ENCODE results near the gene ARPP21.

ARPP21 gene

DNA sequence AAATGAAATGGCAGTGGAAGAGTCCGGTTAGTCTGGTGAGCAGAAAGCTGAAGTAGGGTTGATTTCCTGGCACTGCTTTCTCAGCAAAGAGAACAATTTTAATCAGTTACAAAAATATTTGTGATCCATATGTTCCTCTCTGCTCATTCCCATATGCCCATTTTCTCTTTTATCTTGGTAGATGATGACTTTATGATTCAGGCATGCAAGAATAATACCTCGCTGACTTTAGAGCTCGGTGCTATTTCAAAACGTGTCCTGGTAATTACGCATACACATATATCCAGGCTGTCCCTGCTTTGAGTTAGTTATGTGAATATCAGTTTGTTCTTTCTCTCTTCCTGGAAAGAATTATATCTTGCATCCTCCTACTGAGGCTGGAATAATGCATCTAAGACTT is 38.5 kb downstream of the ARPP21 start:
- FAIRE-seq, result no peak

DNA sequence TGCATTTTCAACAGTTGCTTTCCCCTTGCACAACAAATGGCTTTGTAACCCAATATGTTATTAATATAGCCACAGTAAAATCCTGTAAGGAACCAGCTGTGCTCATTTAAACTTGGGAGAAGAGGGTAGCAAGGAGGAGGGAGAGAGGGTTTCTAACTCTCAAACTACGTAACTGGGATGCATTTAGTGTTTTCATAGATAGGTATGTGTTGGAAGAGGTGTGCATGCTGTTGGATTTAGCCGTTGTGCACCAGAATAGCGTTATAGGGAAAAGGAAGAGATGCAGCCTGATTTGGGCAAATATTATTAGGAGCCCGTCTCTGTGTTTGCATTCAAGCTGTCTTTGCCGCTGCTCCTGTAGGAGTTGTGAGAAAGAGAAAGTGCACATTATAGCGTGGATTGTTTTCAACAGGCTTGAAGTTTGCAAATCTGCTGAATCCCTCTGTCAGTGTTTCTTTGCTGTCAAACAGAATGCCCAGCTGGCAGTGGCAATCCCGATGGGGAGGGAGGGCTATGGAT is 39.4 kb downstream of the ARPP21 start:
- no peak for FAIRE-seq

DNA sequence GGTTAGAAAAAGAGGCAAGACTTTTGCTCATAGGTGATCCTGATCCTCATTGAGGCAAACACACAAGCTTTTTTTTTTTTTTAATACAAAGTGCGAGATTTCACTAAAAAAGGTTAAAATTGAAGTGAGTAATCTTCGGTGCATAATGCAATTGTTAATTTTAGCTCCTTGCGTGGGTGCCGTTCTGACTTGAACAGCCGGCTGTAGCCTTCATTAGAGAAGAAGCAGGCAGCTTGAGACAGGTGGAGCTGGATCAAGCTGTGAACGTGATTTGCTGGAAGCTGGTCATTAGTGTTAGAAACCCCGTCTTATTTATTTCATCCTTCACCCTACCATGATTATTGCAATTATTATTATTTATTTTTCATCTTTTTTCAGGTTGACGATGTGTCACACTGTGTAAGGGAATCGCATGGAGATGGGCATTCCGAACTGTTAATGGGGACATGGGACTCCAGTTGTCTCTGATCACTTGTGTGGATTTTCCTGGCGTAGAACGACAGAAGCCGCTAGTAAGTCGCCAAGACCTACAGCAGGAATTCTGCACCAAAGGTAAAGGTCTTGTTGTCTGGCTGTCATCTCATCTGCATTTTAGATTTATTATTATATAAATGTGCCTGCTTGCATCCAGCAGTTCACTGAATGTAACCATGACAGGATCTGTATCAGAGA is 40.2 kb downstream of the ARPP21 start:
- FAIRE-seq, result no peak

DNA sequence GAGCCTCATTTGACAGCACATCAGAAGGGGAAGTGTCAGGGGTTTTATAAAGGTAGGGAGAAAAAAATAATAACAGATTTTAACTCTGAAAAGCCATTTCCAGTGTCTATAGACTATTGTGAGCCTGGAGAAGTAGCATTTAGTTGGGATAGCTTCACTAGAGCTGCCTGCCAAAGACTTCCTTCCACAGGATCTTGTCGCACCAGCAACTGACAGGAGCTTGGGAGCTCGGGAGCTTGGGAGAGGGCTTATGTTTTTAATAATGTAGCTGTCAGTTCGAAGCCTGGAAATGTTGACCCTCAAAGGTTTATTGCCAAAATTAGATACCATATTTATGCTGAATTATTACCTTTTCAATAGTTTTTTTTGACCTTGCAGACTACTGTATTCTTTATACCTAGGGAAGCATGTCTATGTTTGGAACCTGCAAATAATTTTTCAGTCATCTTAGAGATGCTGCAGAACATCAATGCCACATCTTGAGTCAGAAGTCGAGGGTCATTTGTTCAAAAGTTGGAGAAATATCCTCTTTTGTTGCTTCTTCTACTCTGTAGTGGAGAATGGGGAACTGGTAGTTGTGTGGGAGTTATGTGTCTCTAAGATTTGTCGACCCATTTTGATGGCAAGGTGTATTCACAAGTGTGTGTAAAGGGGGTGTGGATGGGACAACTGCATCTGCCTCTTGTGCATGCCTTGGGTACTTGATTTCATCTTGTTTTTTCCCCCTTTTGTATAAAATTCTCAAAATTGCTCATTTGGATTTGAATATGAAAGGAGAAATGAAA is 41.7 kb downstream of the ARPP21 start:
- no peak for FAIRE-seq

DNA sequence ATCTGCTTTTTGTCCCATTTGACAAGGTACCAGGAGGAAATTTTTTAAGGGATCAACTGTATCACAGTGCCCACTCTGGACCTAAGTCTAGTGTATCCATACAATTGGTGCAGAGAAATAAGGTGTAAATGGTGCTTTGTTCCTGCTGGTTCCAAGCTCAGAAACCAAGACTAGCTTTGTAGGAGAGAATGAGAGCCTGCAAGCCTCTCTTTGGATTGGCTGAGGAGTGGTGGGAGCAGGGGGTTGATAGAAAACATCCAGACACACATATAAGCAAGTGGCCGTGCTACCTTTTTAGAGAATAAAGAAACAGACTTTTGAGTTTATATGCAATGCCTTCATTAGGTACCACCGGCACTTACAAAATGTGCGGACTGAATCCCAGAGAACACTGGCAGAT is 45.8 kb downstream of the ARPP21 start:
- FAIRE-seq, result no peak

DNA sequence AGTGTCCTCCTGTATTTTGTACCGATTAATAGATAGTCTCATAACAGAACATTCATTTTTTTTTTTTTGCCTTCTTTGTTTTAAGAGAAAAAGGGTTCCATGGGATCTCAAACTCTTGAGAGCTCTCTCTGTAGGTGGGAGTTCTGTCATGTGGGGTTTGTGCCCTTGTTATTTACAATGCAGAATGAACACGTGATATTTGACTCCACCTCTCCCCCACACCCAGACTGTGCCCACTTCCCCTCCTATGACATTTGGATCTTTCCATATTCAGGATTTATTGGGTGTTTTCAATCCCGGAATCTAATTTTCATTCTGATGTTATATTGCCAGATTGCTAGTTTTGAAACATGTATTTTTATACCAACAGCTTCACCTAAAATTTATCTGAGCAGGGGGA is 49.5 kb downstream of the ARPP21 start:
- FAIRE-seq, result no peak

DNA sequence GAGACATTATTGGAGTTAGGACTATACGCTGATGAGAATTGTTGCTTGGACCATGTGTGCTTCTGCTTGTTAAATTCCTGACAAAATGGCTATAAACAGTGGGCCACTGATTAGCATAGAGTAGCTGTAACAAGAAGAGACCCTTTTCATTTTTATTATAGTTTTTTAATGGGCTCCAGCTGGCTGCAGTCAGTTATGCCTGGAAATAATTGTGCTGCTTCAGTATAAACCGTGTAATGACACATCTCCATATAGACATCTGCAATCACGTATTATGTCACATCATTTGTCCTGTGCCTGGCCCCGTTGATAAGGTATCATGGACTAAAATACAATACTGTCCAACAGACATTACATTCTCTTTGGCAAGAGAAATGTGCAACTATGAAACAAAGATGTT is 50.9 kb downstream of the ARPP21 start:
- FAIRE-seq, result no peak

DNA sequence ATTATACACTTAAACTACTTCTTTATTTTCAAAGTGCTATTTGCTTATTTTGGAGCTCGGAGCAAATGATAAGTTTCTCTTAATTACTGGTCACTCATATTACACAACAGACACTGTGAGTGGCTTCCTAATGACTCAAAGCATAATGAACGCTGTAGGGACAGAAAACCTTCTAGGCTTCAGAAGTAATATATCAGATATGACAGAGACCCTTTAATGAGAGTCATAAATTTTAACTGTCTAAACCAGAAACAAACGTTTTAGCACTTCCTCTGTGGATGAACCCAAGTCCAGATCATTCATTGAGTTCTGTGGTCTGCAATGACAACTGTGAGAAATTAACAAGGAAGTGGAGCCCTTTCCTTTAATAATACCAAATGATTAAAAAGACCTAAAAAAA is 66.6 kb downstream of the ARPP21 start:
- FAIRE-seq, result no peak

DNA sequence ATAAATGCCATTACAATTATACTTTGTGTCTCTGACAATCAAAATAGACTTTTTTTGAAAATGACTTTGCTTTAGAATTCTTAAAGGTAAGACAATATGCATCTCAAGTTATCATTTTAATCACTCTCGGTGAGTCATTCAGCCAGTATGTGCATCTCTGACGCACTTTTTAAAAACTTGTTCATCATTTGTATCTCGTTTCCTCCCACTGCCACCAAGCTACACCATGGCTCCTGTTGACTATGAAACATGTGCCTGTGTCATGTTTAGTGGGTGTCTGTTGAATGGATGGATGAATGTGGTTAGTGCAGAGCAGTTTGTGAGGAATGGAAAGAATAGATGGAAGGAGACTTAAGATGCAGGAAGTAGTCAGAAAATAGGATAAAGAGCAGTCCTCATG is 68.6 kb downstream of the ARPP21 start:
- no peak for FAIRE-seq

DNA sequence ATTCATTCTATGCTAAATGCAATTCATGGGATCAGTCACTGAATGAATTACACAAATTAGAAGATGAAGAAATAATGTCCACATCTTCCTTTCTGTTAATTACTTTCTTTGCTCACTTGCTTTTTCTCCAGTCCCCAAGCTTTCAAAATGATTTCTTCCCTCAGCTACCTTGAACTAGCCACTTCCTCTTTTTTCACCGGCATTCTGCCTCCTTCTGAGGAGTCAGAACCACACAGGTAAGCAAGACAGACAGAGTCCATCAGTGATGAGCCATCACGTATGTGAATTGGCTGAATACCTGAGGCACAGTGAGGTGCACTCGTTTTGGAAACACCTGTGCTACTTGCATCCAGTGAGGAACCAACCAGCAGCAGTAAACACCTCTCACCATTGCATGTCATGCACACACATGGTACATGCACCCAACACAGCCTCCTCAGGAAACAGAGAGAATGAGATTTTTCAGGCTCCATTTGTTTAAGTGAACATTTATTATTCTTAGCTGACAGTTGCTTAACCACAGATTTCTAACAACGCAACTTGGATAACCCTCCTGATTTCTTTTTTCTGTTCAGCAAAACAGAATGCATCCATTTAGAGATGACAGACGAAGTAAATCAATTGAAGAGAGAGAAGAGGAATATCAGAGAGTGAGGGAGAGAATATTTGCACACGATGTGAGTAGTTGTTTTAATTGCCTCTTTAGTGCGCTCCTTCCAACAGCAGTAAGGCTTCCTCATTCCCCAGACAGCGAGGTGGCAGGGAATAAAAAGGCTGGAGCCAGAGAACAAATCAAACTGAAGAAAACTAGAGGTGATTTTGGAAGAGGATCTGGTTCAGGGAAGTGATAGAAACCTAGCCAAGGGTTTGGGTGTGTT is 69.3 kb downstream of the ARPP21 start:
- no peak for FAIRE-seq

DNA sequence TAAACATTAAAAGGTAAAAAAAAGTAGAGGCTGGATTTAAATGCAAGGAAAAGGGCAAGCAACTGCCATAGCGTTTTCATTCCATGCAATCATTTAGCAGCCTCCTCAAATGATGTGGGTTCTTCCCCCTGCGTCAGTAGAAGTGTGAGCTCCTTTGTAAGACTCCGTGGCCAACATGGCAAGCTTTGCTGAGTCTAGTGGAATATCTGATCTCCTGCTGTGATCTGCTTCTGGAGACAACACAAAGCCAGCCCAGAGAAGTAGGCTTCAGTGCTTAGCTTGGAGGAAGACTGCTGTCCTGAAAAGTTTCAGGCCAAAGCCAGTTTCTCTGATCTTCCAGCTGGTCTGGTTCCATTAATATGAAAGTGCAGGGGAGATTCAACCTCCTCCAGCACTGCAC is 70.4 kb downstream of the ARPP21 start:
- no peak for FAIRE-seq

DNA sequence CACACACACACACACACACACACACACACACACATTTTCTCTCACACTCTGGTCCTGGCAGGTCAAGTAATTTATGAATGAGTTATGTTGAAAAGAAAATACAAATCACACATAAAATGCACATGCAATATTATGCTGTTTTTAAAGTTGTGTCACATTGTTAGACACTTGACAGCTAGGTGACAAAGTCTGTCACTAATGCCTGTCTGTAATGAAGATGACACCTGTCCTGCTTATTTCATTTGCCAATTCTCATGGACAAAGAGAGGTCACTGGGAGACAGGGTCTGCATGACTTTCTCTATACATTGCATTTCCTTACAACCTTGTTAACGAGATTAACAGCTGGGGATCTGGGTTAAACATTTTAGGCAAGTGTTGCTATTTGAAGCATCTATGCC is 71.2 kb downstream of the ARPP21 start:
- FAIRE-seq, result no peak

DNA sequence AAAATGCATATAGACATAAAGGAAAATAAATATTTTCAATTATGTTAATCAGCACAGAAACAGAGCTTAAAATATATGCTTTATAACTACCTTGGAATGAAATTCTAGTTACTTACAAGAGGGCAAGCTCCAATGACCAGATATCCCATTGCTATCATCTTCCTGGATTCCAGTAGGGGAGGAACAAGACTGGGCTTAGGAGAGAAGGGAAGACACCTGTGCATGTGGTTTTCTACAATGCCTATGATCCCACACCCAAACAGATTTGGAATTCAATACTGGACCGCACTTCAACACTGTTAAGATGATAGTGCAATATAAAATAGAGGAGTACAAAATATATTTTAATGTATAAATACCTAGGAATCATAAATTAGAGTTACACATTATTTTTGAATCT is 79.6 kb downstream of the ARPP21 start:
- FAIRE-seq, result no peak

DNA sequence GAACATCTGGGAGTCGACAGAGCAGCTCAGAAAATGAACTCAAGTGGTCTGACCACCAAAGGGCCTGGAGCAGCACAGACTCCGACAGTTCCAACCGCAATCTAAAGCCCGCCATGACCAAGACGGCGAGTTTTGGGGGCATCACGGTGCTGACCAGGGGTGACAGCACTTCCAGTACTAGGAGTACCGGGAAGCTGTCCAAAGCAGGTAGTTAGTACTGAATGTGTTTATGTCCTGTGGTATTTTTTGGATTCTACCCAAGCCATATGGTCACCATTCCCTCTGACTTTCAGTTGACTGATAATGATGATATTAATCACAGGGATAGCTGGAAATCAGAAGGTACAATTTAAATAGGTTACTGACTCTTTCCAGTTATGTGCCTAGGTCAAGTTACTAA is 82.3 kb downstream of the ARPP21 start:
- FAIRE-seq, result no peak

DNA sequence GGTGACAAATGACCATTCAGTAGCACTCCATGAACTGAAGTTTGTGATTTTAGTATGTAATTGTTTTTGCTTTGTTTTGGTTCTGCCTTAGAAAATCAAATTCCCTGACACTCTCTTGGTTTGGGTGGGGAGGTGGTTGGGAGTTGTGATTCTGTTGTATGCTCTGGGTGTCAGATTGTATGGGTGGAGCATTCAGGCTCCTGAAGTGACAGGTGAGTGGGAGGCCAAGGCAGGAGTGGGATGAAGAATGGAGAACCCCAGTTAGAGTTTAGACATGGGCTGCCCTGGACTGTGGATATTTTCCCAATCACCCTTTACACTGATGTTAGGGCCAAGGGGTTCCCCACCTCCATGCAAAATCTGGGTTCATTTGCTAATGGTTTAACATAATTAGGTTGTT is 83.6 kb downstream of the ARPP21 start:
- FAIRE-seq, result no peak

DNA sequence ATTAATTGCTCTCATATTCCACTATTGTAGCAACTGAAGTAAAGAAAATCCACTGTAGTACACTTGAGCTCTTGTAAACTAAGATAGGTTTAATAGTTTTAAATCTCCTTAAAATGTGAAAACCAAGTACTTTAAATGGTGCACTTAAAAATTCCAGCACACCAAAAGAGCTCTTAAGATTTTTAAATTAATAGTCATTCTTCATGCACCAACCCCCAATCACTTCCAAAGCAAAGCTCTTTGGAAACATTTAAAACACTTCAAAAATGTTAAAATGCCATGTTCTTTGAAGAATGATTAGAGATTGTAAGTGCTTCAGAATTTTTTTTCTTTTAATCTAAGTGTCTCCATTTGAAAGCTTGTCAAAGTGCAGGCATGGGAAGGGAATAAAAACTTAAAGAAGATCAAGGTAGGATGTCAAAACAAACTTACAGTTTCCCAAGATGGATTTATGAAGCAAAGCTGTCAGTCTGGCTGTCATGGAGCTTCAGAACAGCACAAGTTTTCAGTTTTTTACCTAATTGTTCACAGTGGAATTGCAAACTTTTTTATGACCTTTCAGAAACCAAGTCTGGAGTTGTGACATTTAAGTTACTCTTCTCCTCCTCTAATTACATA is 84.3 kb downstream of the ARPP21 start:
- no peak for FAIRE-seq

DNA sequence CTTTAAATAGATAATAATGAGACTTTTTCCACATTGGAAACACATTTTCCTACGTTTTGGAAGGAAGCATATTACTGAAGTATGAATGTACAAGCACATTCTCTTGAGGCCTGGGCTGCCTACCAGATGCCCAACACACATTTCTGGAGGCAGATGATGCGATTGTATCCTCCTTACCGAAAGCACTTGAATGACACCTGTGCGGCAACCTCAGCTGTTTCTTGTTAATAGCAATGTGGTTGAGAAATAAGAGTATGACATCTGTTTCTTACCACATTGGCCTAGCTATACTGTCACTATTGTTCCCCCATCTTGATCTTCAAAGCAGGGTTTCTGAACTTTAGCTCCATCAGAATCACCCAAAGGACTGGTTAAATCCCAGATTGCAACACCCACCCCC is 84.8 kb downstream of the ARPP21 start:
- FAIRE-seq, result no peak

DNA sequence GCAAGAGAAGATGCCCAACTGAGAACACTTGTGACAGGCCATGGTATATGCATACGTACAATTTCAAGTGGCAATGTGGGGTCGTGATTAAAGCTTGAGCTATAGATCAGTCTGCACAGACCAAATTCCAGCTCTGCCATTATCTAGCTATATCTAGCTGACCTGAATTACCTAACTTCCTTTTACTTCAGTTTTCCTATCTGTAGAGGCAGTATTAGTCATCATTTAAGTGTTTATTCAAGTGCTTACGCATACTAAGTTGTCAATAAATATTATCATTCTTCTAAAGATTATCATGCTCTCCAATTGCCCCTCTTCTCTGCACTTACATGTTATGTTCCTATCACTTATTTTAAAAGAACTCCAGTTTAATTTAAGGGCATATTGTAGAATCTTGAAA is 87.9 kb downstream of the ARPP21 start:
- no peak for FAIRE-seq

DNA sequence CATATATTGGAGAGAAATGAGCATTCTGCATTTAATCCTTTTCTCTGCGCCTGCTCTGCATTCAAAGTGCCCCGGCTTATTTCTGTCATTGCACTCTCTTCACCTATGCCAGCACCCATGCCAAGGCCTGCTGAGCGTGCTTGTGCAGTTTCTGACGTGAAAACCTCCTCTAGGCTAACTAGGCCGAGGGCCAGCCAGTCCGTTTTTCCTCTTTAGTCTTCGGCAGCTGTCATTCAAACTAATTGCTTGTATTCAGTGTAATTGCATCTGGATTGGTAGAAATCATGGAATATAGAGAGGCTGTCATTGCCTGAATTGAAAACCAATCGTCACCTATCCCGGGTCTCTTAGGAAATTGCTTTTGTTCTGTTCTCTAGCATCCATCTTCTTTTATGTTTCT is 94.0 kb downstream of the ARPP21 start:
- no peak for FAIRE-seq

DNA sequence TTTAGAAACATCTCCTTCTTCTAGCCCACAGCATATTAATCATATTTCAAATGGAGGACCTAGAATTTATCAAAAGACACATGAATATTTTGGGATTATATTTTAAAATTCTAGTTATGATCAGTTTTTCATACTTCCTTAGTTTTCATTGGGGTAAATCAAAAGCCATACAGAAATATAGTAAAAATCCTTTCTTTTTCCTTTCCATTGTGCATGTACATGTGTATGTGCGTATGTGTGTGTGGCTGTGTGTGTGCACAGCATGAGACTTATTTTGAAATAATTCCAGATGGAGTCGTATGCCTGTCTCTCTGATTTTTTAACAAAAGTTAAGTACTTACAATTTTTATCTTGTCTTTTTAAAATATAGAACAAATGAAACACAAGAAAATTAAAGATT is 94.5 kb downstream of the ARPP21 start:
- FAIRE-seq, result no peak

DNA sequence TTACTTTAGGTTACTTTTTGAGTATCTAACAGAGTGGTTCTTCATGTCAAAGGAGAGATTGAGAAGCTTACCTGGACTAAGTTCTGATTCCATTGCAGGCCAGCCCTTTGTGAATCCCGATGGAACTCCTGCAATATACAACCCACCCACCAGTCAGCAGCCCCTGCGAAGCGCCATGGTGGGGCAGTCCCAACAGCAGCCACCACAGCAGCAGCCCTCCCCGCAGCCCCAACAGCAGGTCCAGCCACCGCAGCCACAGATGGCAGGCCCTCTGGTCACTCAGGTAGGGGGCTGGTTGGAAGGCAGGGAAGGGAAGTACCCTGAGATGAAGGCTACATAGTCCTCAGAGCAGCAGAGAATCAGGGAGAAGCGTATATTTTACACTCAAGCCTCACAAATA is 97.8 kb downstream of the ARPP21 start:
- no peak for FAIRE-seq

DNA sequence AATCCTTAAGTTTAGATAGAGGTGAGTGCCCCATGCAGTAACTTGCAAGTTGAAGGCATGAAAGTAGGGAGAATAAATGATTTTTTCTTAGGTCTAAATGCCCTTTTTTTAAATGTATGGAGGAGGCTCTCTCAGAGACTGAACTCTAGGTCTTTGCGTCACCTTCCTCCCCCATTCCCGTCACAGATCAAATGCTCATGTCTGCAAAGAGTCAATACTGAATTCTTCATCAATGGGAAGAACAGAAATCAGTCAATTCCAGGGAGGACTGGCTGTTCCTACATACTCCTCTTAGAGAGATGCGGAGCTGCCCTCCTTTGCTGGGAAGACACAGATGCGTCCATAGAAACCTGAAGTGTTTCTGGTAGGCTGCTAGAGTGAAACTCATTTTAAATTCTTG is 98.2 kb downstream of the ARPP21 start:
- FAIRE-seq, result no peak

Data from A204.1 (cell line).